Measurements from ENCODE around the gene SETD6.

DNA sequence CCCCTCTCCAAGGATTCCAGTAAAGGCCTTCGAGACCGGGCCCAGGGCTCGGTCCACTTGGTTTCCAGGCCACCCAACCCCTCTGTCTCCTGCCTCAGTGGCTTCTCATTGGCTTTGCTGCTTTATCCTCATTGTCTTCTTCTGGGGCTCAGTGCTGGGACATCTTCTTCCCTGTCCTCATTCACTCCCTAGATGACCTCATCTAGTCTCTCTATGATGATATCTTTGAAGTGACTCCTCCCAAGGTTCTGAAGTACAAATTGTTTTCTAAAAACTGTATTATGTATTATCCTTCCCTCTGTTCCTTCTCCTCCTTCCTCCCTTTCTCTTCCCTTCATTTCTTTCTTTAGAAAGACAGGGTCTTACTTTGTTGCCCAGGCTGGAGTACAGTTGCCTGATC, 42.5 kb upstream of the SETD6 start:
- TF ChIP-seq SAP30 (IDR thresholded peaks at IDR 0.05; ENCODE audit: insufficient read depth, insufficient replicate concordance, low read length), result no peak
- TF ChIP-seq EP300 (IDR thresholded peaks at IDR 0.05; ENCODE audit: borderline replicate concordance in 1 of 2, low read depth in 2 of 2, low read length in 2 of 2), result no peak
- TF ChIP-seq EZH2 (IDR thresholded peaks at IDR 0.05; ENCODE audit: low read depth, low read length, severe bottlenecking), result no peak
- TF ChIP-seq POLR2AphosphoS5 (IDR thresholded peaks at IDR 0.05; ENCODE audit: low read depth, low read length), result no peak
- TF ChIP-seq, protein P1, sequence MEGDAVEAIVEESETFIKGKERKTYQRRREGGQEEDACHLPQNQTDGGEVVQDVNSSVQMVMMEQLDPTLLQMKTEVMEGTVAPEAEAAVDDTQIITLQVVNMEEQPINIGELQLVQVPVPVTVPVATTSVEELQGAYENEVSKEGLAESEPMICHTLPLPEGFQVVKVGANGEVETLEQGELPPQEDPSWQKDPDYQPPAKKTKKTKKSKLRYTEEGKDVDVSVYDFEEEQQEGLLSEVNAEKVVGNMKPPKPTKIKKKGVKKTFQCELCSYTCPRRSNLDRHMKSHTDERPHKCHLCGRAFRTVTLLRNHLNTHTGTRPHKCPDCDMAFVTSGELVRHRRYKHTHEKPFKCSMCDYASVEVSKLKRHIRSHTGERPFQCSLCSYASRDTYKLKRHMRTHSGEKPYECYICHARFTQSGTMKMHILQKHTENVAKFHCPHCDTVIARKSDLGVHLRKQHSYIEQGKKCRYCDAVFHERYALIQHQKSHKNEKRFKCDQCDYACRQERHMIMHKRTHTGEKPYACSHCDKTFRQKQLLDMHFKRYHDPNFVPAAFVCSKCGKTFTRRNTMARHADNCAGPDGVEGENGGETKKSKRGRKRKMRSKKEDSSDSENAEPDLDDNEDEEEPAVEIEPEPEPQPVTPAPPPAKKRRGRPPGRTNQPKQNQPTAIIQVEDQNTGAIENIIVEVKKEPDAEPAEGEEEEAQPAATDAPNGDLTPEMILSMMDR (IDR thresholded peaks at IDR 0.05; ENCODE audit: control extremely low read depth in 1 of 3, insufficient read depth in 1 of 3, low read depth in 1 of 3, low read length in 3 of 3), result no peak
- TF ChIP-seq, protein P2, sequence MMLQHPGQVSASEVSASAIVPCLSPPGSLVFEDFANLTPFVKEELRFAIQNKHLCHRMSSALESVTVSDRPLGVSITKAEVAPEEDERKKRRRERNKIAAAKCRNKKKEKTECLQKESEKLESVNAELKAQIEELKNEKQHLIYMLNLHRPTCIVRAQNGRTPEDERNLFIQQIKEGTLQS (IDR thresholded peaks at IDR 0.05; ENCODE audit: insufficient read depth, low read depth, low read length), result no peak
